ENCODE data around the gene RNF215. TPM values are rescaled to one million over a fixed set of nuclear protein-coding genes. Genes with fewer than 3 reads are reported as not detected.
A peak's percentile ranks its signal among the peaks of the same experiment; 100 is the strongest.

RNF215 gene
- total and polyA plus RNA-seq, 8 donors, result 14.6 to 27.5 (median 23.2) TPM

- H3K4me1 ChIP-seq, result peaks cover 0 to 16% of the 10 kb centered on the region in 2 donors
- no peaks in the 10 kb centered on the region for H3K9me3 ChIP-seq
- peak overlapping the region in 1 of 2 donors; percentile 69 for H3K27ac ChIP-seq
- no peaks in the 10 kb centered on the region for H3K27me3 ChIP-seq
- no peak overlapping the region for H3K4me3 ChIP-seq
- H3K36me3 ChIP-seq, result peaks cover 0 to 9% of the 10 kb centered on the region in 2 donors
- intact Hi-C loops (cut with DNase I), result no loop called here
- TF ChIP-seq, protein P1, sequence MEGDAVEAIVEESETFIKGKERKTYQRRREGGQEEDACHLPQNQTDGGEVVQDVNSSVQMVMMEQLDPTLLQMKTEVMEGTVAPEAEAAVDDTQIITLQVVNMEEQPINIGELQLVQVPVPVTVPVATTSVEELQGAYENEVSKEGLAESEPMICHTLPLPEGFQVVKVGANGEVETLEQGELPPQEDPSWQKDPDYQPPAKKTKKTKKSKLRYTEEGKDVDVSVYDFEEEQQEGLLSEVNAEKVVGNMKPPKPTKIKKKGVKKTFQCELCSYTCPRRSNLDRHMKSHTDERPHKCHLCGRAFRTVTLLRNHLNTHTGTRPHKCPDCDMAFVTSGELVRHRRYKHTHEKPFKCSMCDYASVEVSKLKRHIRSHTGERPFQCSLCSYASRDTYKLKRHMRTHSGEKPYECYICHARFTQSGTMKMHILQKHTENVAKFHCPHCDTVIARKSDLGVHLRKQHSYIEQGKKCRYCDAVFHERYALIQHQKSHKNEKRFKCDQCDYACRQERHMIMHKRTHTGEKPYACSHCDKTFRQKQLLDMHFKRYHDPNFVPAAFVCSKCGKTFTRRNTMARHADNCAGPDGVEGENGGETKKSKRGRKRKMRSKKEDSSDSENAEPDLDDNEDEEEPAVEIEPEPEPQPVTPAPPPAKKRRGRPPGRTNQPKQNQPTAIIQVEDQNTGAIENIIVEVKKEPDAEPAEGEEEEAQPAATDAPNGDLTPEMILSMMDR (IDR thresholded peaks at IDR 0.05), result no peak
- DNase-seq (peak in 2 of 4 donors; percentile 41 to 45), ATAC-seq (peak; percentile 53)
Measured at GRCh38 chr22:30372915-30373314, 14.3 kb downstream of the RNF215 start.

GRCh38 chr22:30371981-30372380 lies 15.2 kb downstream of the RNF215 start:
- Histone ChIP-seq H3K36me3 (peaks cover 0 to under 1% of the 10 kb centered on the region in 2 donors), H3K4me1 (peaks cover 0 to 16% of the 10 kb centered on the region in 2 donors), H3K4me3 (no peak overlapping the region), H3K27ac (no peak overlapping the region), H3K27me3 (no peaks in the 10 kb centered on the region), H3K9me3 (no peaks in the 10 kb centered on the region)
- intact Hi-C loops (cut with DNase I), result no loop called here
- TF ChIP-seq, protein P1 (IDR thresholded peaks at IDR 0.05), result no peak
- DNase-seq (peak in 1 of 4 donors; percentile 69), ATAC-seq (no peak)

GRCh38 chr22:30371321-30371720 lies 15.9 kb downstream of the RNF215 start:
- Histone ChIP-seq H3K36me3 (peaks cover 0 to under 1% of the 10 kb centered on the region in 2 donors), H3K4me3 (no peak overlapping the region), H3K4me1 (peaks cover 0 to 16% of the 10 kb centered on the region in 2 donors), H3K9me3 (no peaks in the 10 kb centered on the region), H3K27me3 (no peaks in the 10 kb centered on the region), H3K27ac (no peak overlapping the region)
- DNase-seq, result peak in 1 of 4 donors; percentile 71
- intact Hi-C loops (cut with DNase I), result no loop called here
- TF ChIP-seq, protein P1 (IDR thresholded peaks at IDR 0.05), result no peak
- no peak for ATAC-seq

GRCh38 chr22:30370641-30371230 lies 16.5 kb downstream of the RNF215 start:
- TF ChIP-seq, protein P1 (IDR thresholded peaks at IDR 0.05), result no peak
- Histone ChIP-seq H3K9me3 (no peaks in the 10 kb centered on the region), H3K36me3 (peaks cover 0 to 6% of the 10 kb centered on the region in 2 donors), H3K4me3 (no peak overlapping the region), H3K27me3 (no peaks in the 10 kb centered on the region), H3K27ac (no peak overlapping the region), H3K4me1 (peaks cover 0 to 16% of the 10 kb centered on the region in 2 donors)
- DNase-seq (peak in 1 of 4 donors; percentile 76), ATAC-seq (no peak)
- intact Hi-C loops (cut with DNase I), result no loop called here

- Histone ChIP-seq H3K4me3 (no peak overlapping the region), H3K9me3 (no peaks in the 10 kb centered on the region), H3K36me3 (peaks cover 0 to 10% of the 10 kb centered on the region in 2 donors), H3K4me1 (peaks cover 0 to 13% of the 10 kb centered on the region in 2 donors), H3K27me3 (no peaks in the 10 kb centered on the region), H3K27ac (no peak overlapping the region)
- intact Hi-C loops (cut with DNase I), result no loop called here
- no peak for ATAC-seq
- DNase-seq, result peak in 1 of 4 donors; percentile 61
- TF ChIP-seq, protein P1 (IDR thresholded peaks at IDR 0.05), result no peak
Measured at GRCh38 chr22:30368420-30368819, 18.8 kb downstream of the RNF215 start.

All from left lung (tissue), 10 donors.